Cardiac muscle cell (in vitro differentiated cells and primary cell): Measurements from ENCODE around the gene FNDC11. TPM values are rescaled to one million over a fixed set of nuclear protein-coding genes. Genes with fewer than 3 reads are reported as not detected.

Experiments used
- DNase-seq, 2 donors: peaks; one replicate each; pipeline versions ENCODE4 v3.0.0 to v3.0.0-alpha.2; 2010 to 2017; ENCODE audit warnings: low read depth in 1 of 2, low spot score in 1 of 2
- H3K27ac ChIP-seq: fragments of 200-600 bp; sonication (generic); 2 replicates; pipeline ENCODE4 v1.5.1; 2016
- H3K27me3 ChIP-seq: fragments of 200-600 bp; sonication (generic); 2 replicates; pipeline ENCODE4 v1.6.0; 2016; ENCODE audit warnings: control low read depth
- H3K36me3 ChIP-seq: fragments of 200-600 bp; sonication (generic); 2 replicates; pipeline ENCODE4 v1.5.1; 2016; ENCODE audit warnings: control low read depth
- H3K4me1 ChIP-seq: fragments of 200-600 bp; sonication (generic); 2 replicates; pipeline ENCODE4 v1.8.1; 2017; ENCODE audit warnings: low read depth, mild to moderate bottlenecking, mixed run types
- H3K4me3 ChIP-seq: fragments of 200-600 bp; sonication (generic); 2 replicates; pipeline ENCODE4 v1.5.1; 2016; ENCODE audit warnings: mild to moderate bottlenecking
- H3K9me3 ChIP-seq: fragments of 200-600 bp; sonication (generic); 2 replicates; pipeline ENCODE4 v1.5.1; 2017; ENCODE audit warnings: low read depth, mild to moderate bottlenecking, control low read depth
- polyA plus RNA-seq: library from polyadenylated mRNA; unstranded; fragments of >200 nt; fragmentation: Nextera tagmentation; extraction: Ambion mirVana; gene quantifications from 2 replicates; pipeline ENCODE4 v1.2.1, GENCODE V29; 2016
- total RNA-seq: library from RNA; depleted of rRNA; stranded (reverse); fragments of >200 nt; gene quantifications from 2 replicates; pipeline ENCODE4 v1.2.3, GENCODE V29; 2016
- TF ChIP-seq, protein P1 (sequence below): IDR thresholded peaks from 2 replicates; pipeline ENCODE4 v1.5.1; 2012; ENCODE audit warnings: low read depth, mild to moderate bottlenecking, low read length

FNDC11 gene
- total and polyA plus RNA-seq, 2 experiments from 2014 or later, result 0.09 to 3.4 TPM

- no peak overlapping the region for H3K4me3 ChIP-seq
- no peak overlapping the region for H3K27ac ChIP-seq
- no peaks in the 10 kb centered on the region for H3K9me3 ChIP-seq
- no peak for DNase-seq
- no peaks in the 10 kb centered on the region for H3K4me1 ChIP-seq
- H3K27me3 ChIP-seq, result no peaks in the 10 kb centered on the region
- no peaks in the 10 kb centered on the region for H3K36me3 ChIP-seq
- TF ChIP-seq, protein P1, sequence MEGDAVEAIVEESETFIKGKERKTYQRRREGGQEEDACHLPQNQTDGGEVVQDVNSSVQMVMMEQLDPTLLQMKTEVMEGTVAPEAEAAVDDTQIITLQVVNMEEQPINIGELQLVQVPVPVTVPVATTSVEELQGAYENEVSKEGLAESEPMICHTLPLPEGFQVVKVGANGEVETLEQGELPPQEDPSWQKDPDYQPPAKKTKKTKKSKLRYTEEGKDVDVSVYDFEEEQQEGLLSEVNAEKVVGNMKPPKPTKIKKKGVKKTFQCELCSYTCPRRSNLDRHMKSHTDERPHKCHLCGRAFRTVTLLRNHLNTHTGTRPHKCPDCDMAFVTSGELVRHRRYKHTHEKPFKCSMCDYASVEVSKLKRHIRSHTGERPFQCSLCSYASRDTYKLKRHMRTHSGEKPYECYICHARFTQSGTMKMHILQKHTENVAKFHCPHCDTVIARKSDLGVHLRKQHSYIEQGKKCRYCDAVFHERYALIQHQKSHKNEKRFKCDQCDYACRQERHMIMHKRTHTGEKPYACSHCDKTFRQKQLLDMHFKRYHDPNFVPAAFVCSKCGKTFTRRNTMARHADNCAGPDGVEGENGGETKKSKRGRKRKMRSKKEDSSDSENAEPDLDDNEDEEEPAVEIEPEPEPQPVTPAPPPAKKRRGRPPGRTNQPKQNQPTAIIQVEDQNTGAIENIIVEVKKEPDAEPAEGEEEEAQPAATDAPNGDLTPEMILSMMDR, result no peak
These were observed 7.1 kb downstream of the FNDC11 start for GRCh38 chr20:63560856-63561609.

GRCh38 chr20:63561624-63562396, 7.9 kb downstream of the FNDC11 start:
- TF ChIP-seq, protein P1, result no peak
- H3K27ac ChIP-seq, result no peak overlapping the region
- no peaks in the 10 kb centered on the region for H3K36me3 ChIP-seq
- no peaks in the 10 kb centered on the region for H3K4me1 ChIP-seq
- H3K9me3 ChIP-seq, result no peaks in the 10 kb centered on the region
- H3K4me3 ChIP-seq, result no peak overlapping the region
- no peak for DNase-seq
- H3K27me3 ChIP-seq, result no peaks in the 10 kb centered on the region

- DNase-seq, result no peak
- Histone ChIP-seq H3K4me3 (no peak overlapping the region), H3K27ac (no peak overlapping the region), H3K27me3 (no peaks in the 10 kb centered on the region), H3K36me3 (no peaks in the 10 kb centered on the region), H3K9me3 (no peaks in the 10 kb centered on the region), H3K4me1 (no peaks in the 10 kb centered on the region)
- TF ChIP-seq, protein P1, result no peak
These were observed 8.7 kb downstream of the FNDC11 start for GRCh38 chr20:63562461-63563224.

GRCh38 chr20:63563225-63563935, 9.4 kb downstream of the FNDC11 start:
- H3K9me3 ChIP-seq, result no peaks in the 10 kb centered on the region
- TF ChIP-seq, protein P1, result no peak
- no peaks in the 10 kb centered on the region for H3K36me3 ChIP-seq
- H3K27me3 ChIP-seq, result no peaks in the 10 kb centered on the region
- no peak overlapping the region for H3K4me3 ChIP-seq
- no peaks in the 10 kb centered on the region for H3K4me1 ChIP-seq
- no peak for DNase-seq
- H3K27ac ChIP-seq, result no peak overlapping the region
